Cerebellar cortex (tissue), 1 donor: Measurements from ENCODE around the gene FUT8.
A peak's percentile ranks its signal among the peaks of the same experiment; 100 is the strongest.

Experiments
- DNase-seq: peaks from one replicate; pipeline ENCODE4 v3.0.0-alpha.2; 2015; ENCODE audit warnings: low spot score

The FUT8 gene

DNA sequence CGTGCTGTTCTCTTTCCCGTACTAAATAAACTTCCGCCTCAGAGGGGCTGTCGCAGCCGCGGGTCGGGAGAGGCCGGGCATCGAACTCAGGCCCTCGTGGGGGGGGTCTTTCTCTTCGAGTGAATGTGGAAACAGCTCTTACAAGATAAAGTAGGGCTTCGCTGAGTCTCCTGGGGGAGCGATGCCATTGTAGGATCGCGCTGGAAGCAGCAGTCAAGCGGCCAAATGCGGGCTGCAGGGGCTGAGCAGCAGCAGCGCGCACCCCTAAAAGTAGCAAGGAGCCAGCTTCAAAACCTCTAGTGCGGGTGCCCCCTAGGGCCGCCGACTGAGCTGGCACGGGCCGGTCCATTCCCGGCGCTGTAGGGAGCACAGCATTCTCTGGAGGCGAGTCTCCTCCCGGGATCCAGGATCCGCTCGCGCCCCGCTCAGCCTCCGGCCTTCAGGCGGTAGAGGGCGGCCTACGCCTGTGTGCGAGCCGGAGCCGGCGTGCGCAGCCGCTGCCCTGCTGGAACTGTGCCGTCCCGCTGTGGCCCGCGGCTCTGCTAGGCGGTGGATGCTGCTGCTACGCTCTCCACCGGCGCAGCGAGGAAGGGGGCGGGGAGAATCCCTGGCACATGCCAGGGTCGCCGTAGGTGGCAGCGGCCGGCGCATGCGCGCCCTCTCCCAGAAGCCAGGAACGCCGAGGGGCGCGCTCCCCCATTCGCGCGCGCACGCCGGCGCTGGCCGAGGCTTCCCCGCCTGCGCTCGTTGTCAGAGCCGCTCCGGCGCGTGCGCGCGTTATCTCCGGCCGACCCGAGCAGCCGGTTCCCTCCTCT, at the start of gene FUT8:
Gene FUT8, plus strand, starts transcription at position 699 of the 815 bp plus-strand sequence. CDS start 148,834 bp downstream, outside the sequence.
- peak; percentile 92 for DNase-seq

DNA sequence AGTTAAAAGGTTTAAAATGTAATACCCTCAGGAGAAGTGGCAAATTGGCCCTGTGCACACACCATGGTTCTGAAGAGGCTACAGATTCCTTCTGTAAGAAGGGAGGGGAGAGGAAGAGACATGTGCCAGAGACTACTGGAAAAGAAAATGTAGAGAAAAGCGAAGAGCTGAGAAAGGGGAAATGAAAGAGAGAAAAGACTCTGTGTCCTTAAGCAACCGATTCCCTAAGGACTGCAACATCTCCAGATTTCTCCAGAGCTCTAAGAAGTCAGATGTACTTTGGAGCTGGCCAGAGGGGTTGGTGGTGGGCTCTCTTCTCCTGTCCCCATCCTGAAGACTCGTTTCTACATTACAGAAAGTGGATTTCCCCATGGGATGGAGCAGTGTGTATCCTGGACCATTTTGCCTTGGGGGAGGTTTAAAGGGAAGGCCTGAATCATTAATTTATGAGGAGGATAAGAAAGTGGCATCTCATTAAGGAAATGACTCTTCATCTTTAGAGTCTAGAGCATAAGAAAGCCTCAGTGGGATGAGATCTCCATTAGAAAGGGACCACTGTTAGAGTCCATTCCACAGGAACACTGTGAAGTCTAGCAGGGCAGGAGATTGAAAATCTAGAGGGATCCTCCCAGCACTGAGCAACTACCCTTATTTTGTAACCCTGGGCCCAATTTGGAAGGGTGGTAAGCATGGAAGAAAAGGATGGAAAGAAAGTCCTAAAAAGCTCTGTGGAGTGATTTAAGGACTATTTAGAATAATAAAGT, 45.5 kb upstream of the FUT8 start:
- no peak for DNase-seq

- DNase-seq, result no peak
Measured at GRCh38 chr14:65369560-65369959, 43.0 kb upstream of the FUT8 start.

- DNase-seq, result no peak
Measured at GRCh38 chr14:65370801-65371248, 41.7 kb upstream of the FUT8 start.

DNA sequence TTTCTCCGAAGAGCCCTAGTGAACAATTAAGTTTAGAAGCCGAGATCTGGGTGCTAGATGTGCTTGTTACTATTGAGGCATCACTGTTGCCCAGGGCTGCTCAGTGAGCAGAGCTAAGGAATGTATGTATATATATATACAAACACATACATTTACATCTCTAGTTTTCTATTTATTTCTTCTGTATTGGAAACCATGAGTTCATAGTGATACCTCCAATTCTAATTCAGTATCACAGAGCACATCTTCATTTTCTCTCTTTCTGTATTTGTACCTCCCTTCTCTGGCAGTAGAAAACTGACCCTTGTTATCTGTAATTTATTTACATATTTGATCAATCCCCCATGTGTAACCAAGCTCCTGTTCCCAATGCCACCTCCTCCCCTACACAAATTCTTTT, 40.7 kb upstream of the FUT8 start:
- no peak for DNase-seq

DNA sequence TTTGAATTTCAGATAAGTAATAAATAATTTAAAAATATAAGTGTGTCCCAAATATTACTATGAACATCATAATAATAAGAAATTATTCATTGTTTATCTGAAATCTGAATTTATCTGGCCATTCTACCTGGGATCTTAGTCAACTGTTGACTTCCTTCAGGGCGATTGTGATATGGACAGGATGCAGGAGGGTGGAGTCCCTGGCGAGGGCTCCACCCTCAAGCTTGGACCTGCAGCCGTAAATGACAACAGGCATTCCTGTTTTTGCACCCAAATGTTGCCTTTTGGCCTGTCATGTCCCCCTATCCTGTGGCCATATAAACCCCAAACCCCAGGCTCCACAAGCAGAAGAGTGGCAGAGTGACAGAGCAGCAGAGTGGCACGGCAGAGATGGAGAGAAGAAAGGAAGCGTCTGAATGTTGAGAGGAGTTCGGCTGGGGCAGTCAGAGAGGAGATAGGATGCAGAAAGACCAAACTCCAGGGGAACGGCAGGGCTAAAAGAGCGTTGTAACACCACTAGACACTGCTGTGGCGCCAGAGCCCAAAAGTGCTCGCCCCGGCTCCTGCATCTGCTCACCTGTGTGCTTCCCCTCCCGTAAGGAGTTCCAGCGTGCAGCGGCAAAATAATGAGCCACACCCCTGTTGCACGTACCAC, 39.4 kb upstream of the FUT8 start:
- no peak for DNase-seq

DNA sequence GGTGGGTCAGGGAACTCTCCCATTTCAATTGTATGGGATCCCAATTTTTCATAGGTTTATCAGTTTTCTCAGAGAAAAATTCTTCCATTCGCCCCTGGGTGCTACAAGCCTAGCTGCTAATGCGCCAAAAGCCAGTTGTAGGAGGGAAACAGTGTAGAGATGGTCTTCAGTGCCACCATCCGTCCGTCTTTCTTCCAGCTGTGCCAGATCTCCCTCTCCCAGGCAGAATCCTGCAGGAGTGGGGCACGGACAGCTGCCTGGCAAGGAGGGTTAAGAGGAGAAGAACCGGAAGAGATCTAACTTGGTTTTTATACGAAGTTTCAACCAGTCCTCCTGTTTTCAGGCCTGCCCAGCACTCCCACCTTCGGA, 38.9 kb upstream of the FUT8 start:
- DNase-seq, result no peak

DNA sequence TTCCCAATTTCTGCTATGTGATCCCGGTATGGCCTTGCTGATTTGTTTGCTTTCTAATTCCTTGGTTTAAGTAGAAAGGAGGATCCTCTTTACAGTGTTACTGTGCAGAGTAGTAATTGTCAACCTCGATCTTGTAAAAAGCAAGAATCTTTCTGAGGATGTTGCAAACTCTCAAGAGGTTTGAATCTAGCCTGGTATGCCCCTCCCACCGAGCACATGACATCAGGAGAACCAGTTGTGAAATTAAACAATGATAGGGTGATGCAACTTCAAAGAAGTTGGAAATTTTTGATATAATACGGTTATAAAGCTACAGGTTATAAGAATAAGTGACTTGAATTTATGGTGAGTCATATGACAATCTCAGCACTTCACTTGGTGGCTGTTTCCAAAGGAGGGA, 35.0 kb upstream of the FUT8 start:
- no peak for DNase-seq

DNA sequence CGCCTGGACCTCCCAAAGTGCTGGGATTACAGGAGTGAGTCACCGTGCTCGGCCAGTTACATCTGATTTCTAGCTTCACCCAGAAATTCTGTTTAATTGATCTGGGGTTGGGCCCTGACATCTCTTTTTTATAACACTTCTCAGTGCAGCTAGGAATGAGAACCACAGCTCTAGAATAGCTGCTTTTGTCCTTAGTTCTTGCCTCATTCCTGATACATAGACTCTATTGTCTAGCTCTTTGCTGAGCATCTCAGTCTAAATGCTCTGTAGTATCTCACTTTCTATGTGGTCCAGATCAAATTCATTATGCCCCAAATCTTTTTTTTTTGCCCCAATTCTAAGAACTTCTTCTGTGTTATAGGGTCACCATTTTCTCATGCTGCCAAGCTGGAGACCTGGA, 29.9 kb upstream of the FUT8 start:
- DNase-seq, result no peak

- DNase-seq, result no peak
Measured at GRCh38 chr14:65387171-65387570, 25.4 kb upstream of the FUT8 start.

- DNase-seq, result no peak
Measured at GRCh38 chr14:65387628-65388027, 24.9 kb upstream of the FUT8 start.

DNA sequence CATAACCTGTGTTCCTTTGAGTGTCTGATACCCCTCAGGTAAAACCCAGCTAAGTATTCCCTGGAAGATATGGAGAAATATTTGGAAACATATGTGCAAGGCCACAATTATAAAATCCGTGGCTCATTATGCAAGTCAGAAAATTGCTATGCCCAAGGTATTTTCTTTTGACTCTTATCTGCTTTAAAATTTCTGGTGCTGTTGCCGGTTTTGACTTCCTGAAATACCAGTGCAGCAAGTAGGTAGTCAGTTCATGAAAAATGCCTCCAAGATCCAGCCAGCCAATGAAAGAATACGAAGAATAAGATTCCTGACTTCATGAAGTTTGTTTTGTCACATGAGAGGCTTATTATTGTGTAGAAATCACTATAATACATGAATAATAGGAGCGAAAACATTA, 20.2 kb upstream of the FUT8 start:
- DNase-seq, result no peak

DNA sequence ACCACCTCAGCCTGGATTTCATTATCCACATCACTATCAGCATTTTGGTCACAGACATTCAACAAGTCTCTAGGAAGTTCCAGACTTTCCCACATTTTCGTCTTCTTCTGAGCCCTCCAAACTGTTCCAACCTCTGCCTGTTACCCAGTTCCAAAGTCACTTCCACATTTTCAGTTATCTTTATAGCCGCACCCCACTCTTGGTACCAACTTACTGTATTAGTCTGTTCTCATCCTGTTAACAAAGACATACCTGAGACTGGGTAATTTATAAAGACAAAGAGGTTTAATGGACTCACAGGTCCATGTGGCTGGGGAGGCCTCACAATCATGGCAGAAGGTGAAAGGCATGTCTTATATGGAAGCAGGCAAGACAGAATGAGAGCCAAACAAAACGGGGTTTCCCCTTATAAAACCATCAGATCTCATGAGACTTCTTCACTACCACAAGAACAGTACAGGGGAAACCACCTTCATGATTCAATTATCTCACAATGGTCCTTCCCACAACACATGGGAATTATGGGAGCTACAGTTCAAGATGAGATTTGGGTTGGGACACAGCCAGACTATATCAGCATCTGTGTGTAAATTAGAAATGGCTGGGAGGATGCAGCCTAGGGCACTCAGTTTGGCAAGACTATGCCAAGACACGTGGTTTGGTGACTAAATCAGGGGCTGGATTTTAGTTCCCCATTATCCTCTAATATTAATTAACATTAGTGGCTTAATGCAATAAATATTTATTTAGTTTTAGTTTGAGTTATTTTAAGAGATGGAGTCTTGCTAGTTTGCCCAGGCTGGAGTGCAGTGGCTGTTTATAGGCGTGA, 16.2 kb upstream of the FUT8 start:
- DNase-seq, result no peak

- DNase-seq, result no peak
Measured at GRCh38 chr14:65403231-65403630, 9.3 kb upstream of the FUT8 start.

DNA sequence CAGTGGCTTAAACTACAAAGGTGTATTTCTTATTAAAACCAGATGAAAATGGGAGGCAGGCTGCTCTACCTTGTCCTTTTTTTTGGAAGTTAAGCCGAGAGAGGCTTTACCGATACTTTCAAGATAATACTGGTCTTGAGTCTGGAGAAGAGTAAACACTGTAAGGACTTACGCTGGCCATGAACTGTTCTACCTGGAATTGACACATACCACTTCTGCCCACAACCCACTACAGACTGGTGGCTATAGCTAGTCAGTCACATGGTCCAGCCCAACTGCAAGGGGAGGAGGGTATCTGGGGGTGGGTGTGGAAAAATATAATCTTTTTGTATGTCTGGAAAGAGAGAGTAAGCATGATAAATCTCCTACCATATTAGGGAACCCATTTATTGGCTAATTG, 4.4 kb upstream of the FUT8 start:
- DNase-seq, result no peak

DNA sequence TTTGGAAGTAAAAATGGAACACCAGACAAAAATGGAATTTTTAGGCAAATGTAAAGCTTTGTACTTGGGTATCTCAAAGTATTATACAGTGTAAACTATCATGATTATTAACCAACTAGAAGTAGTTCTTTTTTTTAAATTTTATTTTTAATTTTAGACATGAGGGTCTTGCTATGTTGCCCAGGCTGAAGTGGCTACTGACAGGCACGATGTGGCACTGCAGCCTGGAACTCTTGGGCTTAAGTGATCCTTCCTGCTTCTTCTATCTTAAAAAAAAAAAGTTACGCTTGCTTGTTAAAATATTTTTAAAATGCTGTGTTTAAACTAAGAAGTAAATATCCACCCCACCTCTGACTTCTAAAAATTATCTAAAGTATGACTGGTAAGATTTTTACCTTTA, 1.9 kb upstream of the FUT8 start:
- no peak for DNase-seq

- DNase-seq, result peak; percentile 93
Measured at GRCh38 chr14:65411656-65412031, 886 bp upstream of the FUT8 start.

DNA sequence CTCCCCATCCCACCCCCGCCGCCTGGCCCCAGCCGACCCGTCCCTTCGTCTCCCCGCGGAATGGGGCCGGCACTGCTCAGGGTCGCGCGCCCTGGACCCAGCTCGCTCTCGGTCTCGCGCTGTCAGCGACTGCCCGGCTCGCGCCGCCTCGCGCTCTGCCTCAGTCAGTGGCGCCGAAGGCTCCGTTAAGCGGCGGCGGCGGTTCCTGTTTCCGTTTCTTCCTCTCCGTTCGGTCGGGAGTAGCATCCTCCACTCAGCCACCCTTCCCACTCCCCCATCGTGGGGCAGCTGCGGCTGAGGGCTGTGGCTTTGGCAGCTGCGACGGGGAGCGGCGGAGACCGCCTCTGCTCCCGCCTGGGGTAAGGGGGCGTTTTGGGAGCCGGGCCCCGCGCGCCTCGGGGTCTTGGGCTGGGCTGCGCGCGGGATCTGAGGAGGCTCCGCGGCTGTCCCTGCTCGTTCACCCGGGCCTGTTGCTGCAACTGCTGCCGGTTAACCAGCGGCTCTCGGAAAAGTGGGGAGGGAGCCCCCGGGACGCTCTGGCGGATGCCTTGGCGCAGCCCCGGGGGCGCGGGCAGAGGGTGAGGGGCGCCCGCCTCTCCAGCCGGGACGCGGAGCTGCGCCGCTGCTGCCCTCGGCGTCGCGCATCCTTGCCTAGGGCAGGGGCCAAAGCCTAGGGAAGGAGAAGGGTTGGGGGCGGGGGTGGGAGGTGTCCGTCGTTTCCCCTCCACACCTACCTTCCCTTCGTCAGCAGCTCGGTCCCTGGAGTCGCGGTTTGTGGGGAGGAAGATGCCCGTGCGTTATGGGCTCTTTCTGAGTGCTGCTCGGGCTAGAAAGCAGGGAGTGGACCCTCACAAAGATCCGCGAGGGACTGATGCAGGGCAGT, 567 bp downstream of the FUT8 start:
- DNase-seq, result no peak

GRCh38 chr14:65413739-65414045, 1.2 kb downstream of the FUT8 start:
- peak; percentile 53 for DNase-seq

- peak; percentile 69 for DNase-seq
Measured at GRCh38 chr14:65414961-65415589, 2.5 kb downstream of the FUT8 start.

DNA sequence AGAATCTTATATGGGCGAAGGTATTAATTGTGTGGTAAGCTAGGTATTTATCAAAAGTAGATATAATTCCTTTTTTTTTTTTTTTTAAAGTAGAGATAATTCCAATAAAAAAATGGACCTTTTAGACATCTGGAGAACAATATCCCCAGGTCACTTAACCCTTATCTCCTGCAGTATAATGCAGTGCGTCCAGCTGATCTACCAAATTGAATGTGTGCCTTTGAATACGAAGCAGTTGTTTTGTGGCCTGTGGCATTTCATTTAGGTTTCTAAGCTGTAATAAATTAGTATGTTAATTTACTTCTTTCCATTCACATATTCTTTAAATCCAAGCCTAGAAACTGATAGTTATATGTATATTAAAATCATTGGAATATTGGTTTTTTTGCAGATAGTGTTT, 3.1 kb downstream of the FUT8 start:
- DNase-seq, result no peak
